ENCODE data around the gene RASL10A.
A peak's percentile ranks its signal among the peaks of the same experiment; 100 is the strongest.

Gene RASL10A

DNA sequence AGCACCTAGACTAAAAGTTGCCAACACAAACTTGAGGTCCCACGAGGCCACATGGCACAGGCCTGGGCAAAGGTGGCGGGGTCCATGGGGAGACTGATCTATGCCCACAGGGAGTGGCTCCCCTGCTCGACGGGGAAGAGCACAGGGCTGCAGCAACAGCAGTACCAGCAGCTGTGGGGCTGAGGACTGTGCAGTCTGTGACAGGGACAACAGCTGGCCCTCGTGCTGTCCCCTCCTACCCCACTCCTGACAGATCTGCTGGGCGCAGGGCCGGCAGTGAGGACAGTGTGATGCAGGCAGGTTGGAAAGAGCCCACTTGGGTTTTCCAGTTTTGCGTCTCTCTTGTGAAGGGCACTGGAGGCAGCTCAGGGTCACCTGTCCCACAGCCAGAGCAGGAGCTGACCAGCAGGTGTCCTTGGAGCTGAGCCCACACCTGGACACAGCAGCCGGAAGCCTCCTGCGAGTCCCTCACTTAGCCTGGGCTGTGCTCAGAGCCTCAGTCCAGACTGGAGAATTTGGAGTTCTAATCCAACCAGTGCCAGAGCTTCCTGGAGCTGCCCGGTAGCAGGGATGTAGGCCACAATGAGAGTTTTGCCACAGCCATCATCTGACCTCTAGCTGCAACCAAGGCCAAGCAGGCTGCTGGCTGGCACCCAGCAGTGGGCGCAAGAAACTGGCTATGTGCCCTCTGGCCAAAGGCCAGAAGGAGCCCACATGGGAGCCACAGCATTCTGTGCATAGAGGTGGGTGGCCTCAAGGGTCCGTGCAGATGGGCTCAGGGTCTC, 12.6 kb downstream of the RASL10A start:
- TF ChIP-seq, protein P1, sequence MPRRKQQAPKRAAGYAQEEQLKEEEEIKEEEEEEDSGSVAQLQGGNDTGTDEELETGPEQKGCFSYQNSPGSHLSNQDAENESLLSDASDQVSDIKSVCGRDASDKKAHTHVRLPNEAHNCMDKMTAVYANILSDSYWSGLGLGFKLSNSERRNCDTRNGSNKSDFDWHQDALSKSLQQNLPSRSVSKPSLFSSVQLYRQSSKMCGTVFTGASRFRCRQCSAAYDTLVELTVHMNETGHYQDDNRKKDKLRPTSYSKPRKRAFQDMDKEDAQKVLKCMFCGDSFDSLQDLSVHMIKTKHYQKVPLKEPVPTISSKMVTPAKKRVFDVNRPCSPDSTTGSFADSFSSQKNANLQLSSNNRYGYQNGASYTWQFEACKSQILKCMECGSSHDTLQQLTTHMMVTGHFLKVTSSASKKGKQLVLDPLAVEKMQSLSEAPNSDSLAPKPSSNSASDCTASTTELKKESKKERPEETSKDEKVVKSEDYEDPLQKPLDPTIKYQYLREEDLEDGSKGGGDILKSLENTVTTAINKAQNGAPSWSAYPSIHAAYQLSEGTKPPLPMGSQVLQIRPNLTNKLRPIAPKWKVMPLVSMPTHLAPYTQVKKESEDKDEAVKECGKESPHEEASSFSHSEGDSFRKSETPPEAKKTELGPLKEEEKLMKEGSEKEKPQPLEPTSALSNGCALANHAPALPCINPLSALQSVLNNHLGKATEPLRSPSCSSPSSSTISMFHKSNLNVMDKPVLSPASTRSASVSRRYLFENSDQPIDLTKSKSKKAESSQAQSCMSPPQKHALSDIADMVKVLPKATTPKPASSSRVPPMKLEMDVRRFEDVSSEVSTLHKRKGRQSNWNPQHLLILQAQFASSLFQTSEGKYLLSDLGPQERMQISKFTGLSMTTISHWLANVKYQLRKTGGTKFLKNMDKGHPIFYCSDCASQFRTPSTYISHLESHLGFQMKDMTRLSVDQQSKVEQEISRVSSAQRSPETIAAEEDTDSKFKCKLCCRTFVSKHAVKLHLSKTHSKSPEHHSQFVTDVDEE (CRISPR knock-in tag; IDR thresholded peaks at IDR 0.05): no peak
- no peak for ATAC-seq

DNA sequence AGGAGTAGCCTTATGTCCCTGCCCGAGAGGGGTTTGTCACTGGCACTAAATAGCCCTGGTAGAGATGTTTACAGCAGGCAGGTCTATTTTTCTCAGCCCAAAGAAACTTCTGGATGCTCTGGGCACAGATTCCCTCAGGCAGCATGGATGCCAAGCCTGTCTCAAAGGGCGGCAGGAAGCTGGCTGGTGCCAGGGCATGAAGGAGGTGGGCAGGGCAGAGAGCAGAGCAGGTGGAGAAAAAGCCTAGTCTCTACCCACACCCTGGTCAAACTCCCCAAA, 13.2 kb downstream of the RASL10A start:
- ATAC-seq: no peak; the same call in 2 of the 3 replicates
- TF ChIP-seq TOX (CRISPR knock-in tag; IDR thresholded peaks at IDR 0.05; ENCODE audit: borderline replicate concordance) (no peak), ZNF70 (CRISPR knock-in tag; IDR thresholded peaks at IDR 0.05) (no peak), ZC3H10 (CRISPR knock-in tag; IDR thresholded peaks at IDR 0.05) (no peak), ESRRG (CRISPR knock-in tag; IDR thresholded peaks at IDR 0.05) (no peak), RARB (CRISPR knock-in tag; IDR thresholded peaks at IDR 0.05) (no peak), ZNF565 (CRISPR knock-in tag; conservative IDR thresholded peaks at IDR 0.05; ENCODE audit: low read depth) (no peak), GLIS3 (CRISPR knock-in tag; IDR thresholded peaks at IDR 0.05) (no peak), PPARA (CRISPR knock-in tag; IDR thresholded peaks at IDR 0.05; ENCODE audit: borderline replicate concordance) (no peak), ARNTL (CRISPR knock-in tag; IDR thresholded peaks at IDR 0.05; ENCODE audit: borderline replicate concordance, low read depth) (no peak), CSDC2 (CRISPR knock-in tag; IDR thresholded peaks at IDR 0.05) (no peak), OSR1 (CRISPR knock-in tag; IDR thresholded peaks at IDR 0.05) (no peak), ISL1 (CRISPR knock-in tag; IDR thresholded peaks at IDR 0.05) (no peak), TCF4 (CRISPR knock-in tag; IDR thresholded peaks at IDR 0.05; ENCODE audit: borderline replicate concordance) (no peak)
- TF ChIP-seq, protein P2, sequence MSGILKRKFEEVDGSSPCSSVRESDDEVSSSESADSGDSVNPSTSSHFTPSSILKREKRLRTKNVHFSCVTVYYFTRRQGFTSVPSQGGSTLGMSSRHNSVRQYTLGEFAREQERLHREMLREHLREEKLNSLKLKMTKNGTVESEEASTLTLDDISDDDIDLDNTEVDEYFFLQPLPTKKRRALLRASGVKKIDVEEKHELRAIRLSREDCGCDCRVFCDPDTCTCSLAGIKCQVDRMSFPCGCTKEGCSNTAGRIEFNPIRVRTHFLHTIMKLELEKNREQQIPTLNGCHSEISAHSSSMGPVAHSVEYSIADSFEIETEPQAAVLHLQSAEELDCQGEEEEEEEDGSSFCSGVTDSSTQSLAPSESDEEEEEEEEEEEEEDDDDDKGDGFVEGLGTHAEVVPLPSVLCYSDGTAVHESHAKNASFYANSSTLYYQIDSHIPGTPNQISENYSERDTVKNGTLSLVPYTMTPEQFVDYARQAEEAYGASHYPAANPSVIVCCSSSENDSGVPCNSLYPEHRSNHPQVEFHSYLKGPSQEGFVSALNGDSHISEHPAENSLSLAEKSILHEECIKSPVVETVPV (CRISPR knock-in tag; IDR thresholded peaks at IDR 0.05): no peak
- TF ChIP-seq, protein P3, sequence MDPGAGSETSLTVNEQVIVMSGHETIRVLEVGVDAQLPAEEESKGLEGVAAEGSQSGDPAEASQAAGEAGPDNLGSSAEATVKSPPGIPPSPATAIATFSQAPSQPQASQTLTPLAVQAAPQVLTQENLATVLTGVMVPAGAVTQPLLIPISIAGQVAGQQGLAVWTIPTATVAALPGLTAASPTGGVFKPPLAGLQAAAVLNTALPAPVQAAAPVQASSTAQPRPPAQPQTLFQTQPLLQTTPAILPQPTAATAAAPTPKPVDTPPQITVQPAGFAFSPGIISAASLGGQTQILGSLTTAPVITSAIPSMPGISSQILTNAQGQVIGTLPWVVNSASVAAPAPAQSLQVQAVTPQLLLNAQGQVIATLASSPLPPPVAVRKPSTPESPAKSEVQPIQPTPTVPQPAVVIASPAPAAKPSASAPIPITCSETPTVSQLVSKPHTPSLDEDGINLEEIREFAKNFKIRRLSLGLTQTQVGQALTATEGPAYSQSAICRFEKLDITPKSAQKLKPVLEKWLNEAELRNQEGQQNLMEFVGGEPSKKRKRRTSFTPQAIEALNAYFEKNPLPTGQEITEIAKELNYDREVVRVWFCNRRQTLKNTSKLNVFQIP (CRISPR knock-in tag; IDR thresholded peaks at IDR 0.05; ENCODE audit: borderline replicate concordance, low read depth): no peak

DNA sequence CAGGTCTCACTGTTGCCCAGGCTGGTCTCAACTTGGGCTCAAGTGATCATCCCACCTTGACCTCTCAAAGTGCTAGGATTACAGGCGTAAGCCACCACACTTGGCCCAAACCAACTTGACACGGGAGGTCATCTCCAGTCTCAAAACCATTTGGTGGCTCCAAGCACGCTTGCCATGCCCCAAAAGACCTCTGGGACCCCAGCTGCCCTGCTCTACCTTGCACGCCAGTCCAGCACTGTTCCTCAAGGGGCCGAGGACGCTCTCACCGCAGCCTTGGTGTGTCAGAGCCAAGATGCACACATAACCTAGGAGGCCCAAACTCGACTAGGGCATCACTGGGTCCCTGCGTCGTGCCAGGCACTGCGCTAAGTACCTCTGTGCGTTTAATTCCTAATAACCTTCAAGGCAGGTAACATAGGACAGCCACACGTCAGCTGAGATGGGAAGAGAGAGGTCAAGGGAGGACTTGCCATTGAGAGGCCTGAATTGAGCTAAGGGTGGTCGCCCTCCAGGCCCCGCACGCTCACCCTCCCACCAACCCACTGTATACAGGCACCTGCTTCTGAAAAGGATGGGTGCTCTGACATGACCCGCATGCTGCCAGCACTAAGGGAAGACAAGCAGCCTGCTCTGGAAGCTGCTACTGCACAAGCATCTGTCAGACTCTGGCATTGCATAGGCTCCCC, 13.6 kb downstream of the RASL10A start:
- peak; percentile 1 for ATAC-seq
- TF ChIP-seq CSDC2 (CRISPR knock-in tag; IDR thresholded peaks at IDR 0.05): no peak
- no peak for TF ChIP-seq ZNF8 (CRISPR knock-in tag; IDR thresholded peaks at IDR 0.05)
- no peak for TF ChIP-seq GLIS3 (CRISPR knock-in tag; IDR thresholded peaks at IDR 0.05)
- no peak for TF ChIP-seq ESRRG (CRISPR knock-in tag; IDR thresholded peaks at IDR 0.05)
- TF ChIP-seq, protein P4, sequence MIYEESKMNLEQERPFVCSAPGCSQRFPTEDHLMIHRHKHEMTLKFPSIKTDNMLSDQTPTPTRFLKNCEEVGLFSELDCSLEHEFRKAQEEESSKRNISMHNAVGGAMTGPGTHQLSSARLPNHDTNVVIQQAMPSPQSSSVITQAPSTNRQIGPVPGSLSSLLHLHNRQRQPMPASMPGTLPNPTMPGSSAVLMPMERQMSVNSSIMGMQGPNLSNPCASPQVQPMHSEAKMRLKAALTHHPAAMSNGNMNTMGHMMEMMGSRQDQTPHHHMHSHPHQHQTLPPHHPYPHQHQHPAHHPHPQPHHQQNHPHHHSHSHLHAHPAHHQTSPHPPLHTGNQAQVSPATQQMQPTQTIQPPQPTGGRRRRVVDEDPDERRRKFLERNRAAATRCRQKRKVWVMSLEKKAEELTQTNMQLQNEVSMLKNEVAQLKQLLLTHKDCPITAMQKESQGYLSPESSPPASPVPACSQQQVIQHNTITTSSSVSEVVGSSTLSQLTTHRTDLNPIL (CRISPR knock-in tag; IDR thresholded peaks at IDR 0.05; ENCODE audit: low read depth): no peak
- TF ChIP-seq ZFP3 (CRISPR knock-in tag; IDR thresholded peaks at IDR 0.05): no peak
- TF ChIP-seq OSR1 (CRISPR knock-in tag; IDR thresholded peaks at IDR 0.05): no peak
- TF ChIP-seq ZFP30 (CRISPR knock-in tag; IDR thresholded peaks at IDR 0.05): no peak
- TF ChIP-seq, protein P2 (CRISPR knock-in tag; IDR thresholded peaks at IDR 0.05): no peak
- TF ChIP-seq RARB (CRISPR knock-in tag; IDR thresholded peaks at IDR 0.05): no peak
- TF ChIP-seq PPARA (CRISPR knock-in tag; IDR thresholded peaks at IDR 0.05; ENCODE audit: borderline replicate concordance): no peak
- TF ChIP-seq ARNTL (CRISPR knock-in tag; IDR thresholded peaks at IDR 0.05; ENCODE audit: borderline replicate concordance, low read depth): no peak
- TF ChIP-seq, protein P5, sequence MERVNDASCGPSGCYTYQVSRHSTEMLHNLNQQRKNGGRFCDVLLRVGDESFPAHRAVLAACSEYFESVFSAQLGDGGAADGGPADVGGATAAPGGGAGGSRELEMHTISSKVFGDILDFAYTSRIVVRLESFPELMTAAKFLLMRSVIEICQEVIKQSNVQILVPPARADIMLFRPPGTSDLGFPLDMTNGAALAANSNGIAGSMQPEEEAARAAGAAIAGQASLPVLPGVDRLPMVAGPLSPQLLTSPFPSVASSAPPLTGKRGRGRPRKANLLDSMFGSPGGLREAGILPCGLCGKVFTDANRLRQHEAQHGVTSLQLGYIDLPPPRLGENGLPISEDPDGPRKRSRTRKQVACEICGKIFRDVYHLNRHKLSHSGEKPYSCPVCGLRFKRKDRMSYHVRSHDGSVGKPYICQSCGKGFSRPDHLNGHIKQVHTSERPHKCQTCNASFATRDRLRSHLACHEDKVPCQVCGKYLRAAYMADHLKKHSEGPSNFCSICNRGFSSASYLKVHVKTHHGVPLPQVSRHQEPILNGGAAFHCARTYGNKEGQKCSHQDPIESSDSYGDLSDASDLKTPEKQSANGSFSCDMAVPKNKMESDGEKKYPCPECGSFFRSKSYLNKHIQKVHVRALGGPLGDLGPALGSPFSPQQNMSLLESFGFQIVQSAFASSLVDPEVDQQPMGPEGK (CRISPR knock-in tag; IDR thresholded peaks at IDR 0.05; ENCODE audit: borderline replicate concordance): no peak
- no peak for TF ChIP-seq TOX (CRISPR knock-in tag; IDR thresholded peaks at IDR 0.05; ENCODE audit: borderline replicate concordance)
